ENCODE results near the gene FBXW8. TPM values are rescaled to one million over a fixed set of nuclear protein-coding genes. Genes with fewer than 3 reads are reported as not detected.

Gene FBXW8
- total RNA-seq, 3 donors from 2014 or later, result 12.0 to 13.2 (median 13.1) TPM

GRCh38 chr12:116926283-116927243 lies 15.8 kb downstream of the FBXW8 start:
- Histone ChIP-seq H3K9me3 (no peaks in the 10 kb centered on the region), H3K4me3 (no peak overlapping the region), H3K36me3 (ENCODE audit: low read depth) (no peaks in the 10 kb centered on the region), H3K4me1 (ENCODE audit: low read depth) (no peaks in the 10 kb centered on the region)
- TF ChIP-seq, protein P1, sequence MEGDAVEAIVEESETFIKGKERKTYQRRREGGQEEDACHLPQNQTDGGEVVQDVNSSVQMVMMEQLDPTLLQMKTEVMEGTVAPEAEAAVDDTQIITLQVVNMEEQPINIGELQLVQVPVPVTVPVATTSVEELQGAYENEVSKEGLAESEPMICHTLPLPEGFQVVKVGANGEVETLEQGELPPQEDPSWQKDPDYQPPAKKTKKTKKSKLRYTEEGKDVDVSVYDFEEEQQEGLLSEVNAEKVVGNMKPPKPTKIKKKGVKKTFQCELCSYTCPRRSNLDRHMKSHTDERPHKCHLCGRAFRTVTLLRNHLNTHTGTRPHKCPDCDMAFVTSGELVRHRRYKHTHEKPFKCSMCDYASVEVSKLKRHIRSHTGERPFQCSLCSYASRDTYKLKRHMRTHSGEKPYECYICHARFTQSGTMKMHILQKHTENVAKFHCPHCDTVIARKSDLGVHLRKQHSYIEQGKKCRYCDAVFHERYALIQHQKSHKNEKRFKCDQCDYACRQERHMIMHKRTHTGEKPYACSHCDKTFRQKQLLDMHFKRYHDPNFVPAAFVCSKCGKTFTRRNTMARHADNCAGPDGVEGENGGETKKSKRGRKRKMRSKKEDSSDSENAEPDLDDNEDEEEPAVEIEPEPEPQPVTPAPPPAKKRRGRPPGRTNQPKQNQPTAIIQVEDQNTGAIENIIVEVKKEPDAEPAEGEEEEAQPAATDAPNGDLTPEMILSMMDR (IDR thresholded peaks at IDR 0.05), result no peak
- ATAC-seq (no peak), DNase-seq (no peak)
- intact Hi-C loops (cut with DNase I, micrococcal nuclease), result no loop called here

DNA sequence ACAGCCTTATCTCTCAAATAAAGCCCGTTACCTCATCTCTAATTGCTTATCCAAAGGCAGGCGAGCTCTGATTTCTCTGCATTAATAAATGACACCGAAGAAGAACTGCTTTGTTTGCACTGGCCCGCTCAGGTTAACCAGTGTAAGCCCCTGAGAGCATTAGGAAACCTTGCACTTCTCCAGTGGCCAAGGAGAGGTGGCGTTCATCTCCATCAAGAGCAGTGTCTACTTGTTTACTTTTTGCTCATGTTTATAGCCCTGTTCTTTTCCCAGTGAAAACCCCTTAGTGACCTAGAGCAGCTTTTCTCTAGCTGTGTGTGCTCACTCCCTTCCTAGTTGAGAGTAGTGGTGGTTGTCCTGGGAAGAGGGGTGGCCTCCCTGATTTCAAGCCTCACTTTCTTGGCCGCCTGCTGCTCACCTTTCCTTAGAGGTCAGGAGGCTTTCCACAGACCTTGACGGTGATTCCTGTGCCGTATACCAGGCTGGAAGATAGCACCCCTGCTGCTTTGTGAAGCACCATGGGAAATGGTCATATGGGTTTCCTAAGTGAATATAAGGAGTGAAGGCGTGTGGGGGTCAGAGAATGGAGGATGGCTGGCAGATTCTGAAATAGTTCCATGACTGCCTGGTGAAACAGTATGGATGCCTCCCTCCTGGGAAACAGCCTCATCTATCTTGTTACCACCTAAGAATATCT lies 16.6 kb downstream of the FBXW8 start:
- Histone ChIP-seq H3K36me3 (ENCODE audit: low read depth) (no peaks in the 10 kb centered on the region), H3K4me1 (ENCODE audit: low read depth) (no peaks in the 10 kb centered on the region), H3K9me3 (no peaks in the 10 kb centered on the region), H3K4me3 (no peak overlapping the region)
- TF ChIP-seq, protein P1 (IDR thresholded peaks at IDR 0.05), result no peak
- intact Hi-C loops (cut with DNase I, micrococcal nuclease), result no loop called here
- ATAC-seq, result no peak
- no peak for DNase-seq

GRCh38 chr12:116928504-116928903 lies 17.8 kb downstream of the FBXW8 start:
- DNase-seq (no peak), ATAC-seq (no peak)
- no peaks in the 10 kb centered on the region for H3K9me3 ChIP-seq
- no peaks in the 10 kb centered on the region for H3K36me3 ChIP-seq (ENCODE audit: low read depth)
- H3K4me3 ChIP-seq, result no peak overlapping the region
- intact Hi-C loops (cut with DNase I, micrococcal nuclease), result no loop called here
- TF ChIP-seq, protein P1 (IDR thresholded peaks at IDR 0.05), result no peak
- H3K4me1 ChIP-seq (ENCODE audit: low read depth), result no peaks in the 10 kb centered on the region

GRCh38 chr12:116929885-116930284 lies 19.1 kb downstream of the FBXW8 start:
- TF ChIP-seq, protein P1 (IDR thresholded peaks at IDR 0.05), result no peak
- no peak overlapping the region for H3K4me3 ChIP-seq
- ATAC-seq, result no peak
- H3K36me3 ChIP-seq (ENCODE audit: low read depth), result no peaks in the 10 kb centered on the region
- H3K9me3 ChIP-seq, result no peaks in the 10 kb centered on the region
- no peaks in the 10 kb centered on the region for H3K4me1 ChIP-seq (ENCODE audit: low read depth)
- intact Hi-C loops (cut with DNase I, micrococcal nuclease), result no loop called here
- DNase-seq, result no peak

DNA sequence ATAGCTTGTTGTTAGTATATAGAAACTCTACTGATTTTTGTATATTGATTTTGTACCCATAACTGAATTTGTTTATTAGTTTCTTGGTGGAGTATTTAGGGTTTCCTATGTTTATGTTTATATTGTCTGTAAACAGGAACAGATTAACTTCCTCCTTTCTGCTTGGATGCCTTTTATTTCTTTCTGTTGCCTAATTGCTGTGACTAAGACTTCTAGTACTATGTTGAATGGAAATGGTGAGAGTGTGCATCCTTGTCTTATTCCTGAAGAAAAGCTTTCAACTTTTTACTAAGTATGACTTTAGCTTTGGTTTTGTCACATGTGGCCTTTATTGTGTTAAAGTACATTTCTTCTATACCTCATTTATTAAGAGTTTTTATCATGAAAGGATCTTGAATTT lies 20.9 kb downstream of the FBXW8 start:
- Histone ChIP-seq H3K9me3 (no peaks in the 10 kb centered on the region), H3K4me3 (no peak overlapping the region), H3K36me3 (ENCODE audit: low read depth) (no peaks in the 10 kb centered on the region), H3K4me1 (ENCODE audit: low read depth) (no peaks in the 10 kb centered on the region)
- ATAC-seq (no peak), DNase-seq (no peak)
- TF ChIP-seq, protein P1 (IDR thresholded peaks at IDR 0.05), result no peak
- intact Hi-C loops (cut with DNase I, micrococcal nuclease), result no loop called here

Data from mucosa of descending colon (tissue), 3 donors.